Activated T-cell treated with anti-CD3 and anti-CD28 coated beads for 48 hours (primary cell): ENCODE measurements around the gene GOSR1.
"Not testable (repeated sequence)": the region's sequence is repeated elsewhere in the genome, so short reads cannot be mapped to it uniquely, and the experiment has no call there.

Source experiments
- DNase-seq: peaks from one replicate; pipeline ENCODE4 v3.0.0-alpha.2; 2020; ENCODE audit warnings: low read depth

GOSR1 gene

DNA sequence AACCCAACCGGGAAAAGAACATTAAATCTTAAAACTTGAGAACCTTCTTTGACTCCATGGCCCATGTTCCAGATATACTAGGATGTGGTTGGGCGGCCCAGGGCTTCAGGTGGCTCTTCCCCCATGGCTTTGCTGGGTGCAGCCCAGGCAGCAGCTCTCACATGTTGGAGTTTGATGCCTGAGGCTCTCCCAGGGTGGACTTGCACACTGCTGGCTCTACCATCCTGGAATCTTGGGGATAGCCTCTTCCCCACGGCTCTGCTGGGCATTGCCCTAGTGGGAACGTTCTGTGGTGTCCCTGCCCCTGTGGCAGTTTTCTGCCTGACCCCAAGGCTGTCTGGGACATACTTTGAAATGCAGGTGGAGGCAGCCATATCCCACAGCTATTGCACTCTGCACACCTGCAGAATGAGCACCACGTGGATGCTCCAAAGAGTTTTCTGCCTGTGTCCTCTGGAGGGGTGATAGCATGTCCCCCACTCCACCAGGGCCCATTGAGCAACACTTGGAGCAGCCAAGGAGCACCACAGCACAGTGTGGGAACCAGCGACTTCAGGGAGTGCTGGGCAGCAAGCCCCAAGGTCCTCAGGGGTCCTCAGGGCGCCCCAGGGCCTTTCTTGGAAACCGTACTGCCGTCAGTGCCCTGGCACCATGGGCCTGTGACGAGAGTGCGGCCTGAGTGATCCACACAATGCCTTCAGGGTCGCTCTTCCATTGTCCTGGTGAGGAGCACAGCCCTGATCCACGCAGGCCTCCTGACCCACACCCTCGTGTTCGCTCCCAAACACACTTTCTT lies 70.8 kb downstream of the GOSR1 start:
- no peak for DNase-seq

DNA sequence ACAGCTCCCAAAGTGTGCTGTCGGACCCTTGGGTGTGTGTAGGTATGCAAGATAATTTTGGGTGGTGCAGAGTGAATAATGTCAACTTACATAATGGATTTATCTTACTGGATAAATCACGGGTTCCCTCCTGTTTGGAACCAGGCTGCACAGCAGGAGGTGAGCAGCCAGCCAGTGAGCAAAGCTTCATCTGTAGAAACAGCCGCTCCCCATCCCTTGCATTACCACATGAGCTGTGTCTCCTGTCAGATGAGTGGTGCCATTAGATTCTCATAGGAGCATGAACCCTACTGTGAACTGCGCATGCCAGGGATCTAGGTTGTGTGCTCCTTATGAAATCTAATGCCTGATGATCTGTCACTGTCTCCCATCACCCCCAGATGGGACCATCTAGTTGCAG lies 72.0 kb downstream of the GOSR1 start:
- DNase-seq = not testable (repeated sequence)

DNA sequence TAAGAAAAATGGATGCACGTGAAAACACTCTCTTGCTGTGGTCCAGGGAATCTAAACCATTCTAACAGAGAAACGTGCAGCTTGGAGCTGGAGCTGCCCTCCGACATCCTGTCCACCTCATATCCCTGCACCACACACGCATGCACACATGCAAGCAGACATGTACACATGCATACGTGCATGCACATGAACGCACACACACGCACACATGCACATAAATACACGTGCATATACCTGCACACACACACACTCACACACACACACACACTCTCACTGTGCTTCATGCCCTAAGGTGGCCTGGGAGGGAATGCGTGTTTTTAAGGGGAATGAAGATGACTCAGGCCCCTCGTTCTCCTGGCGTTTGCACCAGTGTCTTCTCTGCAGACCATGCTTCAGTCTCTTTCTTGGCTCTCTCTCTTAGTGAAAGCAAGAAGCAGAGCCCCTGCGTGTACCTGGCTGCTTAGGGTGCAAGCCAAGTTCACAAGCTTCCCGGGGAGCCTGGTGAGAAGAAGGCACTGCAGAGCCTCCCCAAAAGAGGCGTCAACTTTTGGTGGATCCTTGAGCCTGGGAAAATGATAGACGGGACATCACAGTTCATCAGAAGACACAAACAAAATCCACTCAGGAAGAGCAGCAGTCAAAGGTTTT lies 72.8 kb downstream of the GOSR1 start:
- no peak for DNase-seq

DNA sequence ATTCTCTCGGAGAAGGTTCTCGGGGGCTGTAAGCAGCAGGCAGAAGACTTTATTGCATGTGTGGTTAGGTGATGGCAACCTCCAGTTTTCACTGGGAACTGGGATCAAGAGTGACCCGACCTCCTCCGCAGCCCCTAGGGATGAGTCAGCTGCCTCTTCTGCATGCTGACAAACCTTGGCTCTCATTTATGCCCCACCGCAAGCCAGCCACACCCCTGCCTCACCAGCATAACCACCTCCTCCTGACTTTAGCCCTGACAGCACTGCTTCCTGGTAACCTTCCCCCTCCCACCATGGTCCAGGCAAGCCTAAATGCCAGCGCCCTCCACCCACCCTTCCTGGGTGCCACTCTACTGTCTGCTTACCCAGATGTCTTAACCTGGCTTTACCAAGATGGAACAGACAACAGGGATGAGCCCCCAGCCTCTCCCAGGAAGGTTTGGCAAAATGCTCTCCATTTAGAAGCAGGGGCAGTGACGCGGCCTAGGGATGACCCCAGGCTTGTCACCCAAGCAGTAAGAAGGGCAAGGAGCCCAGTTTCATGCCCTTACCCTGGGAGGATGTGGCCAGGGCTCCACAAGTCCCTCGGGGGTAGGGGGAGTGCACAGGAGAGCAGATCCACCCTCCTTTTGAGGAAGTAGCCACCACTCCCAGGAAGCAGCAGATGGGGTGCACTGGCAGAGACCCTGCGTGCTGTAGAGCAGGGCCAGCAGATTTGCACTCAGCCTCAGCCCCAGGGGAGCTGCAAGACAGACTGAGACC lies 73.5 kb downstream of the GOSR1 start:
- DNase-seq = no peak

DNA sequence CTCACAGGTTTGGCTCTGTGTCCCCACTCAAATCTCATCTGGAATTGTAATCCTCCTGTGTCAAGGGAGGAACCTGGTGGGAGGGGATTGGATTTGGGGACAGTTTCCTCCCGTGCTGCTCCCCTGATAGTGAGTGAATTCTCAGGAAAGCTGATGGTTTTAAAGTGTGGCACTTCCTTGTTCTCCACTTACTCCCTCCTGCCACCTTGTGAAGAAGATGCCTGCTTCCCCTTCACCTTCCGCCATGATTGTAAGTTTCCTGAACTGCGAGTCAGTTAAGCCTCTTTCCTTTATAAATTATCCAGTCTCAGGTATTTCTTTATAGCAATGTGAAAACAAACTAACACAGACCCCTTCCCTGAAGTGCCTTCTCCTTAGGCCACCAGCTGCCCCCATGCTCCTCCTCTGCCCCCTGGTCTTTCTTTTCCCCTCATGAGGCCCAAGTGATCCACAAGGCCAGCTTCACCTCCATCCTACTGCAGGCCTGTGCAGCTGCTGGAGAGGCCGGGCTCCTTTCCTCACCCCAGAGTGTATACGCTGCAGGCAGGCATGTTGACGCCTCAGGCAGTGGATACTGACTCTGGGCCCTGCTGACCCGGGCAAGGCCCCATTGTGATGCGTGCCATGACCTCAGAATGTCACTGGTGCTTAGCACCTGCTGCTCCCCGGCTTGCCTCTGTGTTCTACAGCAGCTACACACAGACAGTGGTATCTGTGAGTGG lies 74.2 kb downstream of the GOSR1 start:
- DNase-seq = not testable (repeated sequence)

DNA sequence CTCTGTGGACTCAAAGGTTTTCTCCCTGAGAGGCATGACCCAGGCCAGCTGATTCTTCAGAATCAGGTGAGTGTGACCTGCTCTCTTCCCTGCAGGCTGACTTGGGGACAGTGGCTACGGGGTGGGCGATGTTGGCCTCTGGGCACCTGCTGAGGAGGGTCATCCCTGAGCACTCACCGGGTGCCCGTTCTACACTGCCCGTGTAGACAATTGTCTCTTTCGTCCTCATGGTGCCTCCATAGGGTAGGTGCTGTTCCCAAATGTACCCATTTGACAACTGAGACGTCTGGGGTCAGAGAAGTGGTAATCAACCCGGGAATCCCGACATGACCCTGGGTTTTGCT lies 74.8 kb downstream of the GOSR1 start:
- DNase-seq = no peak

DNA sequence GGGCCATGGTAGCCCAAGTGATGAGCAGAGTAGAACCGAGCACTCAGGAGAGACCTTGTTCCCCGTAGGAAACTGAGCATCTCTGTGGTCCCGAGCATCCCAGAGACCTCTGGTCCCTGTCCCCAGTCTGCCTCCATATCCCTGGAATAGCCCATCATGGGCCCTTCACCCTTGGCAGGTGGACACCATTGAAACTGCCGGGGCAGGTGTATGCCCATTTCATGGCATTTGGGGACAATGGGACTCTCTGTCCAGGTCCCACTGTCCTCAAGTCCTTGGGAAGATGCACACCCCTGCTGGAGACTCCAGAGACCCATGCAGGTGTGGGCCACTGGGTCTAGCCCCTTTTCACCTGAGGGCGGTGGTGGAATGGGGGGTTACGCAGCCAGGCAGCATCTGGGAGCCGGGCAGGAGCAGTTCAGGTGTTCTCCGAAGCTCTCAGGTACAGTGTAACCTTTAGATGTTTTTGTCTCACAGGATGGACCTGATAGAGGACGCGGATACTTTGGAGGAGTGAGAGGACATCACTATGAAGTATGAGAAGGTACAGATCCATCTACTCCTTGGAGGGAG lies 75.9 kb downstream of the GOSR1 start:
- DNase-seq = no peak

DNA sequence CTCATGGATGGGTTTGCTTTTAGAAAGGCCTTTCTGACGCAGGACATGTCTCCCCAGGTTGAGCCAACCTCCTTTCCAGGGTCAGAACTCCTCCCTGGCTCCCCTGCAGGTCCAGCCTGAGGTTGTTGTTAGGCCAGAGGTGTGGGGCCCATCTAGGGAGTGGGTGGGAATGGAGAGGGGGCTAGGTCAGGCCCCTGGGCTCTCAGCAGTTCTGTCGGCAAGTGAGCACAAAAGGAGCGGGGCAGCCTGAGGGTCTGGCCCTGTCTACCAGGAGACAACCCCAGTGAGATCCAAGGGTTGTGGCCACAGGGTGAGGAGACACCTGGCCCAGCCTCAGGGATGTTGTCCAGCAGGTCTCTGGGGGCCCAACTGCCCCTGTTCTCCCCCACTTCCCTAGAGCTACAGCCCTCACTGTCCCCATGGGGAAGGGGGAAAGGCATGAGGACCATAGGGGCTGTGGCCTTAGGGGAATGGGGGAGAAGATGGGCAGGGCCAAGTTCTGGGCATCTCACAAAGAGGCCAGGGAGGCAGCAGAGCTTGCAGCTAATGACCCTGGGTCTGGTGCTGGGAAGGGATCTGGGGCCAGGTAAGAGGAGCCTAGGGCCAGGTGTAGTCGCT lies 76.7 kb downstream of the GOSR1 start:
- not testable (repeated sequence) for DNase-seq

DNA sequence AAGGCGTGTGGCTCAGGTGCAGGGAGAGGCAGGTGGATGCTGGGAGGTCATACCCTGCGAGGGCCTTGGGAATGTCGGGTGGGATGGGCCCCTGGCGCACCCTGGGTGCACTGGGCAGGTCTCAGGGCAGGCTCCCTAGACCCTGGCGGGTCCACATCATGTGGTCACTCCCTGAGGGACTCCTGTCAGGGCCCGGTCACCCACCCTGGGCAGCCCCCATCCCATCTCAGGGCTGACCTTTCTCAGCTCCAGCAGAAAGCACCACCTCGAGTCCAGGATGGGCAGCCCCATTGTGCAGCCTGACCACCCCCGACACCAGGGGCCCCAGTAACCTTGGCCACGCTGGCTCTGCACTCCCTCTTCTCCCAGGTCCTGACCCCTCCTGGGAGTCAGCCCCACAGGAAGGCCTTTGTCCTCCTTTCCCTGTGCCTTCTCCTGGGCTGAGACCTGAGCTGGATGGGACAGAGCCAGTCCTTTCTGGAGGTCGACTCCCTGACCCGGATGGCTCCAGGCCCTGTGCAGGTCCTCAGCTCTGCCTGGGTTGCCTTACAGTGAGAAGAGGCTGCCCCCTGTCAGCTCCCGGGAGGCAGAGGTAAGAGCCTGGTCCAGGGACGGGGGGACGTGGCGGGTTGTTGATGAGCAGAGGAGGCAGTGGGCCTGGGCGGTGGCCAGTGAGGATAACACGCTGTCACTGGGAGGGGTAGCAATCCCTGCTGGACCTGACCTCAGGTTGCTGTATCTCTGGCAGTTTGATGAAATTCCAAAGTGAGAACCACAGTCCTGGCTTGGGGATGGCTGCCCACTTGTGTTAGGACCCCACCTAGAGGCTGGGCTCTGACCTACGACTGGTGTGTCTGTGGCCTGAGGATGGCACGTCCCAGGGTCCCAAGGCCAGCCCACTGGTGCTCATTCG lies 77.9 kb downstream of the GOSR1 start:
- no peak for DNase-seq

DNA sequence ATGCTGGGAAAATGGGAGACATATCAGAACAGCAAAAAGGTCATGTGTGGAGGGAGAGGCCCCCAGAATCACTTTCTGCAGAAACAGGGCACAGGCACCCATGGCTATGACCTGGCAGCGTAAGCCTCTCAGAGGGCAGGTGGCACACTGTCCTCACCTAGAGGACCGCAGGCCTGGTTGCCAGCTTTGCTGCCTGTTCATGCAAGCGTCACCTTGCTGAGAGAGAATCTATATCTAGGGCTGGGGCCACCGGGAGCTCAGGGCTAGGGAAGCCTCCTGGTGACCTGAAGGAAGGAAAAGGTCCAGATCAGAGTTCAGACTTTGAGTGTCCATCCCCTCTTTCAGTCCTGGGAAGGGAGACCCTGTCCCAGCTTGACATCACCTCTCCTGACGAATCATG lies 78.7 kb downstream of the GOSR1 start:
- DNase-seq = no peak

DNA sequence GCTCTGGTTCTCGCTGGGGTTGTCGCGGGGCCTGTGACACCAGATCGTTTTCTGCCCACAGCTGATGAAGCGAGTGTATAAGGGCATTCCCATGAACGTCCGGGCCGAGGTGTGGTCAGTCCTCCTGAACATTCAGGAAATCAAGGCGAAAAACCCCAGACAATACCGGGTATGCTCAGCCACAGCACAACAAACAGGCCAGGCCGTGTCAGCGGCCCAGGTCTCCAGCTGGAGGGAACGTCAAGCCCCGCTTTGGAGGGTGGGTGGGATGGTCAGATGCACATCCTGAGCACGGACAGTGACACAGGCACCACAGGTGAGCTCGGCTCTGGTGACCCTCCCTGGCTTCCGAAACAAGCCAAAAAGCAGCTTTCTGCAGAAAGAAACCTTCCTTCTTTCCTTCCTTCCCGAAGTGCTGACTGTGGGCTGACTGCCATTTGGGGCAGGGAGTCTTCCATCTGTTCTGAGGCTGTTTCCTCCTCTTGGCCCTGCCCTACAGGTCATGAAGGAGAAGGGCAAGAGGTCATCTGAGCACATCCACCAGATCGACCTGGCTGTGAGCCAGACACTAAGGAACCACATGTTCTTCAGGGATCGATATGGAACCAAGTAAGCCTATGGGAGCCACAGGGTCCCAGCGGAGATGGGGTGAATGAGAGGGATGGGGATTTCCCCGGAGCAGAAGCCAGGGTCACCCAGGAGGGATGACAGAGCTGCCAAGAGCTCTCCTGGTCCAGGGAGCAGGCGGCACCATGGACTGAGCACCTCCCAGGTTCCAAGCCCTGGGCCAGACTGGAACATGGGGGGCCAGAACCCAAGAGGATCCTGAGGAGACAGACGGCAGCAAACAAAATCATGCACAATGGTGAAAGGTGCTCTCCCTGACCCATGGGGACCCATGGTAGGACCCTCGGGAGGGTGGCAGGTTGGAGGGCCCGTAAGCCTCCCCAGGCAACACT lies 79.4 kb downstream of the GOSR1 start:
- DNase-seq = no peak

DNA sequence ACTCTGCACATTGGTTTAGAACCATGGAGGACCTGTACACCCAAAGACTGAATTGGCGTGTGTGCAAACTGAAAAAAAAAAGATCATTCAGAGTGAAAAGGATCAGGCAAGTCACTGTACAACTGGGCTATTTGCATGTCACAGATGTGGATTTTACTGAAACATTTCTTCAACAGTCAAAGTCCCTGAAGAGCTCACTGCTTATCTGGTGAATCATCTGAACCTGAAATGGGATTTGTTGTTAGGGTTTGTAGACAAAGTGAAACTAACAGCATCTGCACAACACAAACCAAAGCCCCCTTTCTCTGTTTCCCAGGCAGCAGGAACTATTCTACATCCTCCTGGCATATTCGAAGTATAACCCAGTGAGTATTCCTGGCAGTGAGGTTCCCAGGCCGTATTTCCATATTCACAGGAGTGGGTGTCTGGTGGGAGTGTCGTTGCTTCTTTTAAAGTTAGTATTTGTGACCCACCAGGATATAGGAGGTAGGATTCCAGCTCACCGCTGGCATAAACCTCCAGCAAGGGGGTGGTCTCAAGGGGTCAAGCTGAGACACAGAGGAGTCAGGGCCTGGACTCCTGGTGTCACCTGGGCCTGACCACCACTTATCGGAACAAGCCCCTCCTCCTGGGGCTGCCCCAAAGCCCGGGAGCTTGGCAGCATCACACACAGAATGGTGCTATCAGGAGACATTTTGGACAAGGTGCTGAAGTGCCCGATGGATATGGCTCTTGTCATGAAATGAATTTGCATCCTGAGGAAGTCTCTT lies 80.9 kb downstream of the GOSR1 start:
- no peak for DNase-seq

DNA sequence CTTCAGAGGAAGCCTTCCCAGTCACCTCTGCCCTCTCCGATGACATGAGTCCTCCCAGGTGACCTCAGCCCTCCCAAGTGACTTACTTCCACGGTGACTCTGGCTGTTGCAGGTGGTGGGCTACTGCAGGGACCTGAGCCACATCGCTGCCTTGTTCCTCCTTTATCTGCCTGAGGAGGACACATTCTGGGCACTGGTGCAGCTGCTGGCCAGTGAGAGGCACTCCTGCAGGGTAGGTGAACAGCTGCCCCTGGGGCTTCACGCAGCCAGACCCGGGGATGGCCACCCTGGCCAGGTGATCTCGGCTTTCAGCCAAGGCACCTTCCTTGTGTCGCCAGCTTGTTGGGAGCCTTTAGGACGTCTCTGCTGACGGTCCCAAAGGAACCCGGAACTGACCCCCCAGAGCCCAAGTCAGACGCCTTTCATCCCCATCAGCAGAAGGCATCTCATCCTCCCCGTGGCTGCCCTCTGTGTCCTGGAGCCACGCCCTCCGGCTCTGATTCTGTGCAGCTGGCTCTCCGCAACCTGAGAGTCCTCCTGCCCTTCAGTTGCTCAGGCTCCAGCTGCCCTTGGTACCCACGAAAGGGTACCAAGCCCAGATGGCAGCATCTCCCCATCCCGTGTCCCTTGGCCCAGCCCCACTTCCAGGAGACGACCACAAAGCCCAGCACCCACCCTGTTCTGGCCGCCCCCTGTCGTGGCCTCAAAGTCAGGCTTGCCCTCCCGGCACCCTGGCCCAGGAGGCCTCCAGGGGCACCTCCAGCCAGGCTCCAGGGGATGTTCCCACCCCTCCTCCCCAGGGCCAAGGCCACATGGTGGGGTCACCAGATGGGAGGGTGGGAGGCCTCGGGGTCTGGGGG lies 81.7 kb downstream of the GOSR1 start:
- no peak for DNase-seq

DNA sequence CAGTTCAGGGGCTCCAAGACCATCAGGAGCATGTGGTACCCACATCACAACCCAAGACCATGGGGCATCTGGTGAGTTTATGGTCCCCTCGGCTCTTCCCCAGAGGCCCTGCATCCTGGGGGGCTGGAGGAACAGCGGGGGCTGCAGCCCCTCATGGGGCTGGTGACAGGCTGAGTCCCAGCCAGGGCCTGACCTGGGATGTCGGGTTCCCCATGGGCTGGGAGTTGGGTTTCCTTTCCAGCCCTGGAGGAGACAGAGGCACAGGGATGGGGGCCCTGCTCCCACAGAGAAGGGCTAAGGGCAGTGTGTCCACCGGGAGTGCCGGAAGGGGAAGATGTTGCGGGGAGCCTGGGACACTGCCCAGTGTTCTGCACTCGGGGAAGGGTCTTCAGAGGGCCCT lies 82.4 kb downstream of the GOSR1 start:
- DNase-seq = no peak

DNA sequence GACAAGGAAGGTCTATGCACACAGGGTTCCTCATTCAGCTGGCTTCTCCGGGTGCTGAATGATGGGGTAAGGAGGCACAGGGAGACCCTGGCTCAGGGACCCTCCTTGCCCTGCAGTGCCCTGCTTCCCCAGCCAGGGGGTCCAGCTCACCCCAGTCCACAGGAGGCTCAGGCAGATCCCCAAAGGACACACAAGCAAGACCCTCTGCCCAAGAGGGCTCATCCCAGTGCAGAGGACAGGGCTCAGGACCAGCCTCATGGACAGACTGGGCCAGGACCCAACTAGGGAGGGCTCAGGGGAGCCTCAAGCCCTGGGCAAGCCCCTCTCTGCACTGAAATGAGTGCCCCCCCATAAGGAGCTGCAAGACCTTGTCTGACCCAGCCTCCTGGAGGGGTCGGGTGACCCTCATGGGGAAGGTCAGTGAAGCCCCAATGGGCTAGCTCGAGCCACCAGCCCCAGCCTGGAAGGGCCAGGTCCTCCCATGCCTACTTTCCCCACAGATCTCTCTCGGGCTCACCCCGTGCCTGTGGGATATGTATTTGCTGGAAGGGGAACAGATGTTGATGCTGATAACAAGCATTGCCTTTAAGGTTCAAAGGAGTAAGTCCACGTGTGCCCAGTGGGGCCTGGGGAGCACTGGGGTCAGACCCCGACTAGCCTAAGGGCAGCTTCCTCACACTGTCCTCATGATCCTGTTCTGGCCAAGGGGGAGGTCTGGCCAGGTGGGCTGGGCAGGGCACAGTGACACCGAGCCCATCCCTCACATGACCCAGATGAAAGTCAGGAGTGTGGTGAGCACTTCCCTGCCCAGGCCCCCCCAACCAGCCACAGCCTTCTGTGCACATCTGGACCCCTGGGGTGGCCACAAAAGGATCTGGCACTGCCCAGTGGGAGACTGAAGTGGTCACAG lies 83.2 kb downstream of the GOSR1 start:
- DNase-seq = not testable (repeated sequence)

DNA sequence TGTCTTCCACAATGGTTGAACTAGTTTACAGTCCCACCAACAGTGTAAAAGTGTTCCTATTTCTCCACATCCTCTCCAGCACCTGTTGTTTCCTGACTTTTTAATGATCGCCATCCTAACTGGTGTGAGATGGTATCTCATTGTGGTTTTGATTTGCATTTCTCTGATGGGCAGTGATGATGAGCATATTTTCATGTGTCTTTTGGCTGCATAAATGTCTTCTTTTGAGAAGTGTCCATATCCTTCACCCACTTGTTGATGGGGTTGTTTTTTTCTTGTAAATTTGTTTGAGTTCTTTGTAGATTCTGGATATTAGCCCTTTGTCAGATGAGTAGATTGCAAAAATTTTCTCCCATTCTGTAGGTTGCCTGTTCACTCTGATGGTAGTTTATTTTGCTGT lies 84.6 kb downstream of the GOSR1 start:
- not testable (repeated sequence) for DNase-seq
